OCI-LY3 (cell line): ENCODE results near the gene CSRNP3.

Experiments
- EZH2phosphoT487 ChIP-seq: fragments of 200-600 bp; shearing (Covaris generic); IDR thresholded peaks from 2 replicates; pipeline ENCODE4 v1.6.1; 2018; ENCODE audit warnings: antibody characterized with exemption, mixed run types, low read depth
- TF ChIP-seq, protein P1 (sequence below): fragments of 200-600, 300-600 bp; sonication (generic); IDR thresholded peaks from 2 replicates; pipeline ENCODE4 v1.5.1; 2014; ENCODE audit warnings: antibody characterized with exemption, low read length, low read depth

GRCh38 chr2:165450156-165450555 lies 19.3 kb upstream of the CSRNP3 start:
- TF ChIP-seq, protein P1, sequence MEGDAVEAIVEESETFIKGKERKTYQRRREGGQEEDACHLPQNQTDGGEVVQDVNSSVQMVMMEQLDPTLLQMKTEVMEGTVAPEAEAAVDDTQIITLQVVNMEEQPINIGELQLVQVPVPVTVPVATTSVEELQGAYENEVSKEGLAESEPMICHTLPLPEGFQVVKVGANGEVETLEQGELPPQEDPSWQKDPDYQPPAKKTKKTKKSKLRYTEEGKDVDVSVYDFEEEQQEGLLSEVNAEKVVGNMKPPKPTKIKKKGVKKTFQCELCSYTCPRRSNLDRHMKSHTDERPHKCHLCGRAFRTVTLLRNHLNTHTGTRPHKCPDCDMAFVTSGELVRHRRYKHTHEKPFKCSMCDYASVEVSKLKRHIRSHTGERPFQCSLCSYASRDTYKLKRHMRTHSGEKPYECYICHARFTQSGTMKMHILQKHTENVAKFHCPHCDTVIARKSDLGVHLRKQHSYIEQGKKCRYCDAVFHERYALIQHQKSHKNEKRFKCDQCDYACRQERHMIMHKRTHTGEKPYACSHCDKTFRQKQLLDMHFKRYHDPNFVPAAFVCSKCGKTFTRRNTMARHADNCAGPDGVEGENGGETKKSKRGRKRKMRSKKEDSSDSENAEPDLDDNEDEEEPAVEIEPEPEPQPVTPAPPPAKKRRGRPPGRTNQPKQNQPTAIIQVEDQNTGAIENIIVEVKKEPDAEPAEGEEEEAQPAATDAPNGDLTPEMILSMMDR, result 0 out of 2 replicates have a peak, but pooled peaks have one; percentile 10
- TF ChIP-seq EZH2phosphoT487, result no peak
